Duodenal mucosa (tissue), 2 donors: Measurements from ENCODE around the gene MTHFD1L.
"Not testable (repeated sequence)": the region's sequence is repeated elsewhere in the genome, so short reads cannot be mapped to it uniquely, and the experiment has no call there.

Experiments used
- H3K27ac ChIP-seq: one replicate; pipeline ENCODE4 v1.7.0; 2013; ENCODE audit warnings: low read depth, low read length
- H3K27me3 ChIP-seq, 2 donors: one replicate each; pipeline ENCODE4 v1.7.0; 2013; ENCODE audit warnings: low read length in 2 of 2, control low read depth in 1 of 2; ENCODE audit not compliant: insufficient read depth in 2 of 2, control insufficient read depth in 1 of 2
- H3K36me3 ChIP-seq, 2 donors: one replicate each; pipeline ENCODE4 v1.7.0; 2013; ENCODE audit warnings: low read length in 2 of 2, control low read depth in 1 of 2; ENCODE audit not compliant: insufficient read depth in 2 of 2, control insufficient read depth in 1 of 2
- H3K4me1 ChIP-seq, 2 donors: one replicate each; pipeline ENCODE4 v1.7.0; 2013; ENCODE audit warnings: low read length in 2 of 2, control low read depth in 1 of 2; ENCODE audit not compliant: insufficient read depth in 2 of 2, control insufficient read depth in 1 of 2
- H3K4me3 ChIP-seq, 2 donors: one replicate each; pipeline ENCODE4 v1.7.0; 2013; ENCODE audit warnings: low read length in 2 of 2, low read depth in 1 of 2
- H3K9ac ChIP-seq, 2 donors: one replicate each; pipeline ENCODE4 v1.7.0; 2013; ENCODE audit warnings: low read length in 2 of 2, low read depth in 1 of 2
- H3K9me3 ChIP-seq, 2 donors: one replicate each; pipeline ENCODE4 v1.7.0; 2013; ENCODE audit warnings: low read length in 2 of 2, control low read depth in 1 of 2; ENCODE audit not compliant: control insufficient read depth in 1 of 2

The MTHFD1L gene

GRCh38 chr6:151087055-151087454 is 221.6 kb downstream of the MTHFD1L start:
- H3K4me3 ChIP-seq, H3K9ac ChIP-seq, H3K4me1 ChIP-seq, H3K36me3 ChIP-seq, H3K9me3 ChIP-seq, H3K27ac ChIP-seq, H3K27me3 ChIP-seq: not testable (repeated sequence)

GRCh38 chr6:151087861-151088598 is 222.5 kb downstream of the MTHFD1L start:
- Histone ChIP-seq H3K27me3 (no peaks in the 10 kb centered on the region), H3K4me1 (no peaks in the 10 kb centered on the region), H3K9ac (no peak overlapping the region), H3K27ac (no peak overlapping the region), H3K36me3 (no peaks in the 10 kb centered on the region), H3K9me3 (no peaks in the 10 kb centered on the region), H3K4me3 (no peak overlapping the region)

- Histone ChIP-seq H3K27ac (no peak overlapping the region), H3K27me3 (no peaks in the 10 kb centered on the region), H3K9ac (no peak overlapping the region), H3K9me3 (no peaks in the 10 kb centered on the region), H3K4me3 (no peak overlapping the region), H3K4me1 (no peaks in the 10 kb centered on the region), H3K36me3 (no peaks in the 10 kb centered on the region)
These were observed 223.1 kb downstream of the MTHFD1L start for GRCh38 chr6:151088599-151088935.

- Histone ChIP-seq H3K9ac (no peak overlapping the region), H3K9me3 (no peaks in the 10 kb centered on the region), H3K27ac (no peak overlapping the region)
These were observed 223.5 kb downstream of the MTHFD1L start for GRCh38 chr6:151088963-151089362.

GRCh38 chr6:151089978-151090377 is 224.5 kb downstream of the MTHFD1L start:
- Histone ChIP-seq H3K4me3 (no peak overlapping the region), H3K36me3 (no peaks in the 10 kb centered on the region), H3K9me3 (no peaks in the 10 kb centered on the region), H3K27ac (no peak overlapping the region), H3K4me1 (no peaks in the 10 kb centered on the region), H3K9ac (no peak overlapping the region), H3K27me3 (no peaks in the 10 kb centered on the region)

More at GRCh38 chr6:151088963-151089362, 223.5 kb downstream of the MTHFD1L start:
- Histone ChIP-seq H3K4me3 (no peak overlapping the region), H3K36me3 (no peaks in the 10 kb centered on the region), H3K4me1 (no peaks in the 10 kb centered on the region), H3K27me3 (no peaks in the 10 kb centered on the region)

GRCh38 chr6:151091571-151091970 is 226.1 kb downstream of the MTHFD1L start:
- Histone ChIP-seq H3K9ac (no peak overlapping the region), H3K27me3 (no peaks in the 10 kb centered on the region), H3K4me3 (no peak overlapping the region), H3K27ac (no peak overlapping the region), H3K36me3 (no peaks in the 10 kb centered on the region), H3K4me1 (no peaks in the 10 kb centered on the region), H3K9me3 (no peaks in the 10 kb centered on the region)

- Histone ChIP-seq H3K27me3 (no peaks in the 10 kb centered on the region), H3K9ac (no peak overlapping the region), H3K4me1 (no peaks in the 10 kb centered on the region), H3K9me3 (no peaks in the 10 kb centered on the region), H3K27ac (no peak overlapping the region), H3K4me3 (no peak overlapping the region), H3K36me3 (no peaks in the 10 kb centered on the region)
These were observed 227.1 kb downstream of the MTHFD1L start for GRCh38 chr6:151092591-151092990.

GRCh38 chr6:151093706-151094105 is 228.2 kb downstream of the MTHFD1L start:
- Histone ChIP-seq H3K4me1 (no peaks in the 10 kb centered on the region), H3K27me3 (no peaks in the 10 kb centered on the region)

GRCh38 chr6:151095538-151096254 is 230.2 kb downstream of the MTHFD1L start:
- Histone ChIP-seq H3K9me3 (no peaks in the 10 kb centered on the region), H3K36me3 (no peaks in the 10 kb centered on the region), H3K9ac (no peak overlapping the region), H3K27me3 (no peaks in the 10 kb centered on the region), H3K4me3 (no peak overlapping the region), H3K4me1 (no peaks in the 10 kb centered on the region), H3K27ac (no peak overlapping the region)

More at GRCh38 chr6:151093706-151094105, 228.2 kb downstream of the MTHFD1L start:
- Histone ChIP-seq H3K9me3 (no peaks in the 10 kb centered on the region), H3K4me3 (no peak overlapping the region), H3K9ac (no peak overlapping the region), H3K36me3 (no peaks in the 10 kb centered on the region), H3K27ac (no peak overlapping the region)

GRCh38 chr6:151096255-151096612 is 230.7 kb downstream of the MTHFD1L start:
- H3K27ac ChIP-seq: no peak overlapping the region
- no peaks in the 10 kb centered on the region for H3K27me3 ChIP-seq
- H3K4me3 ChIP-seq: no peak overlapping the region
- no peaks in the 10 kb centered on the region for H3K36me3 ChIP-seq
- H3K4me1 ChIP-seq: no peaks in the 10 kb centered on the region
- no peaks in the 10 kb centered on the region for H3K9me3 ChIP-seq
- no peak overlapping the region for H3K9ac ChIP-seq
